Amygdala (tissue), 56 donors: ENCODE measurements around the gene CRYBA2.

ENCODE experiments used
- DNase-seq, 56 donors: peaks; one replicate each; lab custom pipeline; 2025; lab: John Stamatoyannopoulos, UW

The CRYBA2 gene

DNA sequence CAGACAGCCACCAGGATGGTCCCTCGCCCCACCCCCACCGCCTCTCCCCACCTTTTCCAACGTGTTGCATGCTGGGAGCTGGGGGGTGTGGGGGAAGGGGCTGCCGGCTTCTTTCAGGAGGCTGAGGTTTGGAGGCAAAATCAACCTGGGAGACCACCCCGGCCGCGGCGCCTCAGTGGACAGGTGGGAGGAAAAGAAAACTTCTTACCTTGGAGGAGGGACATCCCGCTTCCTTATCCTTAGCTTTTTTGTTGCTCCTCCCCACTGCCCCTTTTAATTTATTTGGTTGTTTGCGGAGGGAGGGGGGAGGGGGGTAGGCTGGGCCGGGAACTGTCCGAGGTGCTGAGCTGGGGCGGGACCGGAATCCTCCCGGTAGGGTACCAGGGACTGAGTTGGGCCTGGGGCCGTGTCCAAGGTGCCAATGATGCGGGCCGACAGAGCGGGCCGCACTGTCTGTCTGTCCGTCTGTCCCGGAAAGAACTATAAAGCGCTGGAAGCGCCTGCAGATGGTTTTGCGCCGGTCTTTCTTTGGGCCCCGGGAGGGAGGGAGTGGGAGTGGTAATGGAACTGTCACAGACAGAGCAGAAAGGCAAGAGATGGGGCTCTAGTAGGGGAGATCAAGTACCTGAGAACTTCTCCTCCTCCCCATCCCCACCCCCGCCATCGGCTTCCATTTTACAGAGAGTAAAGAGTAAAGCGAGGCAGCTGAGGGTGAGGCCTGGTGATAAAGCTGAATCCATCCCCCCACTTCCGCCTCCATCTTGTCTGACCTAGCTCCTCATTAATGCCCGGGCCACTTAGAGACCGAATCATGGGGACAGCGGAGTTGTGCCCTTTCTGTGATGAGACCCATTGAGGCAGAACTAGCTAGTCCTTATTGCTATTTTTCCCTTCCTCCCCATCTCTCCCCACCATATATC is 31.3 kb downstream of the CRYBA2 start:
- no peak for DNase-seq

- no peak for DNase-seq
Observed at GRCh38 chr2:218961229-218961628, 32.0 kb downstream of the CRYBA2 start.

GRCh38 chr2:218960309-218961165 is 32.7 kb downstream of the CRYBA2 start:
- no peak for DNase-seq

DNA sequence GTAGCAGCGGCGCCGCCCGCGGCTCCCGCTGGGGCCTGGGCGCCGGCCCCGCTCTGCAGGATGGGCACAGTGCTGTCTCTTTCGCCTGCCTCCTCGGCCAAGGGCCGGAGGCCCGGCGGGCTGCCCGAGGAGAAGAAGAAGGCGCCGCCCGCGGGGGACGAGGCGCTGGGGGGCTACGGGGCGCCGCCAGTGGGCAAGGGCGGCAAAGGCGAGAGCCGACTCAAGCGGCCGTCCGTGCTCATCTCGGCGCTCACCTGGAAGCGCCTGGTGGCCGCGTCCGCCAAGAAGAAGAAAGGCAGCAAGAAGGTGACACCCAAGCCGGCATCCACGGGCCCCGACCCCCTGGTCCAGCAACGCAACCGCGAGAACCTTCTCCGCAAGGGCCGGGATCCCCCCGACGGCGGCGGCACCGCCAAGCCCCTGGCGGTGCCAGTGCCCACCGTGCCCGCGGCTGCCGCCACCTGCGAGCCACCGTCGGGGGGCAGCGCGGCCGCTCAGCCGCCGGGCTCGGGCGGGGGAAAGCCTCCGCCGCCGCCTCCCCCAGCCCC is 33.4 kb downstream of the CRYBA2 start:
- DNase-seq: no peak

DNA sequence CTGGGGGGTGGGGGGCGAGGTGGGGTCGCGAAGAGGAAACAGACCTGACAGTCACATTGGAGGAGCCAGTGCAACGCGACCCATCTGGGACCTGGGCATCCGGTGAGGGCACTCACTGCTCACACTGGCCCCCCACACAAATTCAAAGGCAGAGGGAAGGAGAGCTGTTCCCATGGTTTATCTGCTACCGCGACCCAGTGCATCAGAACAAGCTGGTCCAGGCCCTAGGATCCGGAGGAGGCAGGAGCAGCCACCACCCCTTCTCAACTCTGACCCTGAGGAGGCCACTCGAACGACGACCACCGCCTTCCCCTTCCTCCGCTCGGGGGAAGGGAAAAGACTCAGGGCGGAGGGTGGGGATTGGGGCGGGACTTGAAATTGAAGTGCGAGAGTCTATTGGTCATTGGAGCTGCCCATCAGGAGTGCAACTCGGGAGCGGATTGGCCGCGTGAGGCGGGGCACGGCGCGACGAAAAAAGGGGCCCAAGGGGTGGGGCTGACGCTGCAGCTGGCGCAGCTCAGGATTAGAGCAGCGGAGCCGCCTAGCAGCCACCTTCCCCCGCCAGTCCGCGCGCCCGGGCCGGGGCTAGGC is 34.0 kb downstream of the CRYBA2 start, which contains the start of gene CDK5R2:
Gene CDK5R2 (plus strand): TSS at position 526 of the 591 bp plus-strand sequence. CDS start 155 bp downstream, outside the sequence.
- DNase-seq: peak in 53 of 56 donors; percentile 15 to 90 (median 70)

DNA sequence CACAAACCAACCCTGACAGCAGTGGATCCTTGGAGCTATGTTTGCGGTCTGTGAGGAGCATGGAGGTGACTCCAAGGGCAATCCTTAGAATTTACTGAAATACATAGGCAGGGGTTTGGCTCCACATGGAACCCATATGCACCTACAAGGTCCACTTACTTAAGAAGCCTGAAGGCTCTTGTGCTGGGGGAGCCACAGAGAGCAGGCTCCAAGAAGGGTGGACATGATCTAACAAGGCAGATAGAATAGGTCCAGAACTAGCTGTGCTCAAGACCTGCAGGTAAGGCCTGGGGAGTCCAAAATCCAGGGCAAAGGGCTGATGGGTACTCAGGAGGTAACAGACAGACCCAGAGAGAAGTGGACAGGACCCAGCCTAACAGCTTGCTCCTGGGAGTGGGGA is 34.9 kb downstream of the CRYBA2 start:
- no peak for DNase-seq

GRCh38 chr2:218957671-218958070 is 35.6 kb downstream of the CRYBA2 start:
- no peak for DNase-seq

- no peak for DNase-seq
Observed at GRCh38 chr2:218956039-218956438, 37.2 kb downstream of the CRYBA2 start.

- peak in 28 of 56 donors; percentile 6 to 75 (median 34) for DNase-seq
Observed at GRCh38 chr2:218954541-218955300, 38.5 kb downstream of the CRYBA2 start.

- DNase-seq: no peak
Observed at GRCh38 chr2:218953366-218953954, 39.8 kb downstream of the CRYBA2 start.

DNA sequence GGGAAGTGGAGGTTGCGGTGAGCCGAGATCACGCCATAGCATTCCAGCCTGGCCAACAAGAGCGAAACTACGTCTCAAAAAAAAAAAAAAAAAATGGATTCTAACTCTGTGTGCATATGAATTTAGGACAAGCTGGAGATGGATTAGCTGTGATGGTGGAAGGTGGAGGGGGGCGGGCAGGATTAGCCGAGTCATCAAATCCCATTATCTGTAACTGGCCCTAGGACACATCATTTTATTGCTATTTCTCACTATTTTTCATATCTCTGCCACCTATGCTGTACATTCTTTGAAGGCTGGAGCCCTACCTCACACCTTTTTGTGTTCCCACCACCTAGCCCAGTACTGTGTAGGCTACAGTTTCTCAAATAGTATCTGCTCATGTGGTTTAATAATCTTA is 41.1 kb downstream of the CRYBA2 start:
- DNase-seq: no peak

DNA sequence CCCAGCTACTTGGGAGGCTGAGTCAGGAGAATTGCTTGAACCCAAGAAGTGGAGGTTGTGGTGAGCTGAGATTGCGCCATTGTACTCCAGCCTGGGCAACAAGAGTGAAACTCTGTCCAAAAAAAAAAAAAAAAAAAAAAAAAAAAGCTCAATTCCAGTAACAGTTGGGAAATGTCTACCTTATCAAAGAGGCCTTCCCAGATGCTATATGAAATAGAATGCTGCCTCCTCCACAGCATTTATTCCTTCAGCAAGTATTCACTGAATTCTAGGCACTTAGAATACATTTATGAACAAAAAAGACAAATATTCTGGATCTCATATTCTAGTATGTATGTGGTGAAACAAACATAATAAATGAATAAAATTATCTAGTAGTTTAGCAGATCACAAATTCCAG is 46.6 kb downstream of the CRYBA2 start:
- no peak for DNase-seq

- DNase-seq: no peak
Observed at GRCh38 chr2:218944759-218945404, 48.3 kb downstream of the CRYBA2 start.
